Central memory CD8-positive, alpha-beta T cell (primary cell): ENCODE data around the gene FREM1.

Source experiments
- ATAC-seq: fragments of 150-1000 bp; cut with Tn5 transposase; replicated peaks from 2 replicates; pipeline ENCODE4 v1.10.0; 2022; ENCODE audit warnings: mild to moderate bottlenecking, moderate FRiP score, moderate number of reproducible peaks; ENCODE audit not compliant: poor library complexity, severe bottlenecking; ENCODE audit errors: extremely low read depth
- DNase-seq, 2 donors: peaks; one replicate each; pipeline ENCODE4 v3.0.0; 2021; ENCODE audit warnings: low spot score in 2 of 2
- H3K27ac Mint-ChIP-seq: one replicate; pipeline ENCODE4 v1.8.0; 2022; ENCODE audit warnings: low read depth, mild to moderate bottlenecking, moderate library complexity, mixed read lengths
- H3K27me3 Mint-ChIP-seq: one replicate; pipeline ENCODE4 v1.8.0; 2022; ENCODE audit warnings: mixed read lengths
- H3K36me3 Mint-ChIP-seq: one replicate; pipeline ENCODE4 v1.8.0; 2022; ENCODE audit warnings: mild to moderate bottlenecking, moderate library complexity, mixed read lengths; ENCODE audit not compliant: insufficient read depth
- H3K4me1 Mint-ChIP-seq: one replicate; pipeline ENCODE4 v1.8.0; 2022; ENCODE audit warnings: mixed read lengths
- H3K4me3 Mint-ChIP-seq: one replicate; pipeline ENCODE4 v1.8.0; 2022; ENCODE audit warnings: mild to moderate bottlenecking, moderate library complexity, mixed read lengths
- H3K9me3 Mint-ChIP-seq: one replicate; pipeline ENCODE4 v1.8.0; 2022; ENCODE audit warnings: mixed read lengths

FREM1 gene, protein sequence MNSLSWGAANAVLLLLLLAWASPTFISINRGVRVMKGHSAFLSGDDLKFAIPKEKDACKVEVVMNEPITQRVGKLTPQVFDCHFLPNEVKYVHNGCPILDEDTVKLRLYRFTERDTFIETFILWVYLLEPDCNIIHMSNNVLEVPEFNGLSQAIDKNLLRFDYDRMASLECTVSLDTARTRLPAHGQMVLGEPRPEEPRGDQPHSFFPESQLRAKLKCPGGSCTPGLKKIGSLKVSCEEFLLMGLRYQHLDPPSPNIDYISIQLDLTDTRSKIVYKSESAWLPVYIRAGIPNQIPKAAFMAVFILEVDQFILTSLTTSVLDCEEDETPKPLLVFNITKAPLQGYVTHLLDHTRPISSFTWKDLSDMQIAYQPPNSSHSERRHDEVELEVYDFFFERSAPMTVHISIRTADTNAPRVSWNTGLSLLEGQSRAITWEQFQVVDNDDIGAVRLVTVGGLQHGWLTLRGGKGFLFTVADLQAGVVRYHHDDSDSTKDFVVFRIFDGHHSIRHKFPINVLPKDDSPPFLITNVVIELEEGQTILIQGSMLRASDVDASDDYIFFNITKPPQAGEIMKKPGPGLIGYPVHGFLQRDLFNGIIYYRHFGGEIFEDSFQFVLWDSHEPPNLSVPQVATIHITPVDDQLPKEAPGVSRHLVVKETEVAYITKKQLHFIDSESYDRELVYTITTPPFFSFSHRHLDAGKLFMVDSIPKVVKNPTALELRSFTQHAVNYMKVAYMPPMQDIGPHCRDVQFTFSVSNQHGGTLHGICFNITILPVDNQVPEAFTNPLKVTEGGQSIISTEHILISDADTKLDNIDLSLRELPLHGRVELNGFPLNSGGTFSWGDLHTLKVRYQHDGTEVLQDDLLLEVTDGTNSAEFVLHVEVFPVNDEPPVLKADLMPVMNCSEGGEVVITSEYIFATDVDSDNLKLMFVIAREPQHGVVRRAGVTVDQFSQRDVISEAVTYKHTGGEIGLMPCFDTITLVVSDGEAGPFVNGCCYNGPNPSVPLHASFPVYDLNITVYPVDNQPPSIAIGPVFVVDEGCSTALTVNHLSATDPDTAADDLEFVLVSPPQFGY (N-terminal part only)

GRCh38 chr9:14909961-14910805 is at the start of gene FREM1:
Gene FREM1 (minus strand): TSS chr9:14910428. CDS start chr9:14868977, 41,451 bp downstream.
- DNase-seq (no peak), ATAC-seq (no peak)
- H3K9me3 Mint-ChIP-seq: no peaks in the 10 kb centered on the region
- no peaks in the 10 kb centered on the region for H3K4me1 Mint-ChIP-seq
- no peak within 1 kb of the TSS for H3K4me3 Mint-ChIP-seq
- no peaks in the 10 kb centered on the region for H3K36me3 Mint-ChIP-seq
- no peak within 1 kb of the TSS for H3K27ac Mint-ChIP-seq
- peaks cover 9% of the 10 kb centered on the region for H3K27me3 Mint-ChIP-seq

GRCh38 chr9:14958989-14959388 is 48.8 kb upstream of the FREM1 start:
- Mint-ChIP-seq H3K4me3 (no peak overlapping the region), H3K27ac (no peak overlapping the region), H3K36me3 (no peaks in the 10 kb centered on the region), H3K4me1 (no peaks in the 10 kb centered on the region), H3K9me3 (peaks cover 5% of the 10 kb centered on the region), H3K27me3 (no peaks in the 10 kb centered on the region)
- no peak for ATAC-seq
- DNase-seq: no peak

GRCh38 chr9:14957109-14957508 is 46.9 kb upstream of the FREM1 start:
- DNase-seq (no peak), ATAC-seq (no peak)
- Mint-ChIP-seq H3K9me3 (peaks cover 11% of the 10 kb centered on the region), H3K27me3 (no peaks in the 10 kb centered on the region), H3K4me1 (no peaks in the 10 kb centered on the region), H3K4me3 (no peak overlapping the region), H3K36me3 (no peaks in the 10 kb centered on the region), H3K27ac (no peak overlapping the region)

DNA sequence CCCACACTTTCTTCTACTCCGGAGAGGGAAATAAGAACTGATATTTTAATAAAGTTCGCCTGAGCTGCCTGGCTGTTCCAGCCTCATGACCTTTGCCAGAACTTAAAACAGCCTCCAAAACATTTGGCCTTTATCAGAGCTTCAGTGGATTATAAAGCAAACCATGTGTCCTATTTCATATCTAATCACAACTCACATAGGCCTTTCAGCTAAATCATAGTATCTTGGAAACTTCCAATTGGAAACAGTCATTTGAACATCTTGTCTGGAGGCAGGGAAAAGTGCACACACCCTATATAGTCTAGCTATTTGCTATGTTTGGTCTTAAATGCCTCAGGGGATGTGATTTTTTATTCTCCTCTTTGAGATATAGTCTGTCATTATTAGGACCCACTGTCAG is 46.0 kb upstream of the FREM1 start:
- ATAC-seq (no peak), DNase-seq (no peak)
- Mint-ChIP-seq H3K27ac (no peak overlapping the region), H3K4me1 (no peaks in the 10 kb centered on the region), H3K36me3 (no peaks in the 10 kb centered on the region), H3K27me3 (no peaks in the 10 kb centered on the region), H3K9me3 (peaks cover 11% of the 10 kb centered on the region), H3K4me3 (no peak overlapping the region)

- ATAC-seq: no peak
- DNase-seq: no peak
- Mint-ChIP-seq H3K4me3 (no peak overlapping the region), H3K36me3 (no peaks in the 10 kb centered on the region), H3K9me3 (peaks cover 4% of the 10 kb centered on the region), H3K27me3 (no peaks in the 10 kb centered on the region), H3K27ac (no peak overlapping the region), H3K4me1 (no peaks in the 10 kb centered on the region)
Measured at GRCh38 chr9:14945351-14945750, 35.1 kb upstream of the FREM1 start.

GRCh38 chr9:14941501-14942405 is 31.5 kb upstream of the FREM1 start:
- Mint-ChIP-seq H3K9me3 (peaks cover 4% of the 10 kb centered on the region), H3K27me3 (no peaks in the 10 kb centered on the region), H3K4me3 (no peak overlapping the region), H3K4me1 (no peaks in the 10 kb centered on the region), H3K27ac (no peak overlapping the region), H3K36me3 (no peaks in the 10 kb centered on the region)
- DNase-seq: no peak
- ATAC-seq: no peak

- Mint-ChIP-seq H3K9me3 (no peaks in the 10 kb centered on the region), H3K27ac (no peak overlapping the region), H3K4me3 (no peak overlapping the region), H3K4me1 (no peaks in the 10 kb centered on the region), H3K27me3 (no peaks in the 10 kb centered on the region), H3K36me3 (no peaks in the 10 kb centered on the region)
- DNase-seq (no peak), ATAC-seq (no peak)
Measured at GRCh38 chr9:14939378-14939777, 29.1 kb upstream of the FREM1 start.

- Mint-ChIP-seq H3K4me1 (no peaks in the 10 kb centered on the region), H3K36me3 (no peaks in the 10 kb centered on the region), H3K9me3 (no peaks in the 10 kb centered on the region), H3K27me3 (no peaks in the 10 kb centered on the region), H3K27ac (no peak overlapping the region), H3K4me3 (no peak overlapping the region)
- ATAC-seq (no peak), DNase-seq (no peak)
Measured at GRCh38 chr9:14937216-14937615, 27.0 kb upstream of the FREM1 start.

- no peak for ATAC-seq
- H3K36me3 Mint-ChIP-seq: no peaks in the 10 kb centered on the region
Measured at GRCh38 chr9:14936491-14936890, 26.3 kb upstream of the FREM1 start.

GRCh38 chr9:14935964-14936363 is 25.7 kb upstream of the FREM1 start:
- Mint-ChIP-seq H3K27me3 (no peaks in the 10 kb centered on the region), H3K4me1 (no peaks in the 10 kb centered on the region), H3K36me3 (no peaks in the 10 kb centered on the region), H3K4me3 (no peak overlapping the region), H3K9me3 (no peaks in the 10 kb centered on the region), H3K27ac (no peak overlapping the region)
- no peak for ATAC-seq
- DNase-seq: no peak

More at GRCh38 chr9:14936491-14936890, 26.3 kb upstream of the FREM1 start:
- Mint-ChIP-seq H3K9me3 (no peaks in the 10 kb centered on the region), H3K27me3 (no peaks in the 10 kb centered on the region), H3K27ac (no peak overlapping the region), H3K4me1 (no peaks in the 10 kb centered on the region), H3K4me3 (no peak overlapping the region)
- no peak for DNase-seq

DNA sequence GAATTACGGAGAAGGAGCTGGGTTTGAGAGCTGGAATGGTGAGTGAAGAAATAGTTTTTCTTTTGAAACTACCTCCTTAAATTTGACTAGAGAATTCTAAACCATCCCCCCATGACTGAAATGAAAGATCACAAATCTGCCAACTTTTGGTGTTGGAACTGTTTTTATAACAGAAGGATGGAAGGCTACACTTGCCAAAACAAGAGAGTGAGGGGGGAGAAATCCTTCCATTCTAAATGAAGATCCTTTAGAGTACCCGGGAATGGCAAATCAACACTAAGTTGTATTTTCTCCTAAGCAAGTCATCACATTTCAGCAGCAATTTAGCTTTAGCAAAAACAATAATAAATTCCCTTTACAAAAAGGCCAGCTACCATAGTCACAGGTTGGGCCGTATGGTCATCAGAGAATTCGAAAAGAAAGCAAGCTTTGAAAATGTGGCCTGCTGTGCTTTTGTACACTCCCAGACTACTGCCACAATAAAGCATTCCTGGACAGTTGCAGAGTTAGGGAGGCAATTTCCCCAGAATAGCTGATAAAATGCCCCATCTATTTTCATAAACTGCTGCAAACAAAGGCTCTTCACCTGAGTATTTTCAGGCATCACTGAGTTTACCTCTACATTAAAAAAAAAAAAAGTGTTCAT is 25.0 kb upstream of the FREM1 start:
- H3K9me3 Mint-ChIP-seq: no peaks in the 10 kb centered on the region
- ATAC-seq: no peak
- DNase-seq: no peak
- no peak overlapping the region for H3K27ac Mint-ChIP-seq
- no peaks in the 10 kb centered on the region for H3K27me3 Mint-ChIP-seq
- no peaks in the 10 kb centered on the region for H3K4me1 Mint-ChIP-seq
- no peaks in the 10 kb centered on the region for H3K36me3 Mint-ChIP-seq
- H3K4me3 Mint-ChIP-seq: no peak overlapping the region
